NT2/D1 (cell line): ENCODE measurements around the gene ZEB2.

ENCODE experiments used
- YY1 ChIP-seq: IDR thresholded peaks from 2 replicates; pipeline ENCODE4 v1.6.1; 2011; ENCODE audit not compliant: insufficient read length, insufficient read depth
- ZNF274 ChIP-seq: IDR thresholded peaks from 2 replicates; pipeline ENCODE4 v1.6.1; 2011; ENCODE audit warnings: mild to moderate bottlenecking, low read depth, low read length

- TF ChIP-seq YY1 (no peak), ZNF274 (no peak)
Observed at GRCh38 chr2:144401036-144401435, 118.9 kb downstream of the ZEB2 start.
